ENCODE data around the gene ADAM23.

The ADAM23 gene

GRCh38 chr2:206665251-206665650 is 221.9 kb downstream of the ADAM23 start:
- no peak for DNase-seq

Data from EL (cell line).